ENCODE results near the gene BCAR1.

BCAR1 gene

DNA sequence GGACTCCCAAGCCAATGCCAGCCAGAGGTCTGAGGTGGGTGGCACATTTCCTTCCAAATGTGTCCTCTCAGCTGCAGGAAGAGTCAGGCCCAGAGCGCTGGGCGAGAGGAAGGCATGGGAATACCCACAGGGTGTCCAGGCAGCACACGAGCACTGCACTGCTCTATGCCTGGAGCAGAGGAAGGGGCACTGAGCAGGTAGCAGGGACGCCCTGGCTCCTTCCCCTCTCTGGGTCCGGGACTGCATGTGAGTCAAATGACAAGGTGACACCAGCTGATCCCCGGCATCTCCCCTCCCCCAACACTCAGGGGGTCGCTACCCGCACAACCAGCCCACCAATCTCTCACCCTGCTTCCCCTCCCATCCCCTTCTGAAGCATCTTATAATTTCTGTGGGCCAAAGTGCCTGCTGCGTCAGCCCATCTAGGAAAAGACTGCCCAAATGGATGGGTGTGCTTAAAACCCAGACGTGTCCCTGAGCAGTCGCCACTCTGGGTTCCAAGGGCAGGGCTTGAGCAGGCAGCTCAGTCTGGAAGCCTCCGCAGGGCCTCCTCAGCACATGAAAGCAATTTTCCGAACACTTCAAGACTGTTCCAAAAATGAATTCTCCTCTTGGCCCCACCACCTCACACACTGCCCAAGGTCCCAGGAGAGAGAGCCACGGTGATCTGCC lies 12.0 kb upstream of the BCAR1 start:
- TF ChIP-seq CTCF (IDR thresholded peaks at IDR 0.05; ENCODE audit: low read depth, low read length), result no peak
- DNase-seq (ENCODE audit: extremely low read depth, low read depth), result no peak

GRCh38 chr16:75262800-75263127 lies 11.3 kb upstream of the BCAR1 start:
- no peak for DNase-seq (ENCODE audit: extremely low read depth, low read depth)
- TF ChIP-seq CTCF (IDR thresholded peaks at IDR 0.05; ENCODE audit: low read depth, low read length), result no peak

DNA sequence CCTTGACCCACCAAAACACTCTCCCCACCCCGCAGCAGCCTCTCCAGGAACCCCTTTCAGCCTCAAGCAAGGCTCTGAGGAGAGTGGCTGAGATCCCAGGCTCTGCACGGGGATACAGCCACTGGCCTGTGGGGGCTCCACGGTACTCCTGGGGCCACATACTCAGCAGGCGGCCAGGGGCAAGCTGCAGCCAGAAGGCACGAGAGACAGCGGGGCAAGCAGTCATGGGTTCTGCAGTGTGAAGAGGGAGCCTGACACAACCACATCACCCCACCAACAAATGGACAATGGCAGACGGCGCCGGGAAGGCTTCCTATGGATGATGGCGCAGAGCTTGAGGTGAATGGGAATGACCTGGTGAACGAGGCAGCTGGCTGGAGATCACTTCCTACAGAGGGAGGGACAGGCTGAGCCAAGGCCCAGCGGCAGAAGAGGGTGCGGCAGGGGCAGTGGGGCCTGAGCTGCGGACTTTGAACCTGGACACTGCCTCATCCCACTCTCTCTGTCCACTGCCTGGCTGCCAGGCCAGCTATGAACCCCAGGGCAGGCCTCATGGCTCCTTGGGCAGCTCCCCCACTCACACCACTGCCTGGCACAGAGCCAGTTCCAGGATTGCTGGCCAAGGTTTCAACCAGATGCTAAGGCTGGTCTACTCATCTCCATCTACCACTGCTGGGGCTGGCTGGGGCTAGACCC lies 10.8 kb upstream of the BCAR1 start:
- DNase-seq (ENCODE audit: extremely low read depth, low read depth), result no peak
- TF ChIP-seq CTCF (IDR thresholded peaks at IDR 0.05; ENCODE audit: low read depth, low read length), result no peak

DNA sequence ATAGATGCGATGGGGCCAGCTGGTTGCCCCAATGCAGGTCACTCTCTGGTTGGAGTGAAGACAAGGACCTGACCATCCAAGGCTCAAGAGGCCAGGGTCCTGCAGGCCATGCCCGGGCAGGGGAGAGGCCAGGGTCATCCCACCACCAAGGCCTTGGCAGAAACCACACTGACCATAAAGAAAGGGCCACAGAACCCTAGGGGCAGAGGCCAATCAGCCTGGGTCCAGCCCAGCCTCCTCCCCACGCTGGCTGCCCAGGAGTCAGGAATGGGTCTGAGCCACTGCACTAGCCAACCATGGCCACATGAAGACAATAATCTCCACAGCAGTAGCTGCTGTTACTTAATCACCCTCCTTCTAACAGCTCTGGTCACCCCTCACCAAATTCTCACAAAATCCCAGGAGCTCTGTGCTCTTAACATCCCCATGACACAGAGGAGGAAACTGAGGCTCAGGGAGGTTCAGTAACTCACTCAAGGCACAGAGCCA lies 10.2 kb upstream of the BCAR1 start:
- TF ChIP-seq CTCF (IDR thresholded peaks at IDR 0.05; ENCODE audit: low read depth, low read length), result no peak
- DNase-seq (ENCODE audit: extremely low read depth, low read depth), result no peak

DNA sequence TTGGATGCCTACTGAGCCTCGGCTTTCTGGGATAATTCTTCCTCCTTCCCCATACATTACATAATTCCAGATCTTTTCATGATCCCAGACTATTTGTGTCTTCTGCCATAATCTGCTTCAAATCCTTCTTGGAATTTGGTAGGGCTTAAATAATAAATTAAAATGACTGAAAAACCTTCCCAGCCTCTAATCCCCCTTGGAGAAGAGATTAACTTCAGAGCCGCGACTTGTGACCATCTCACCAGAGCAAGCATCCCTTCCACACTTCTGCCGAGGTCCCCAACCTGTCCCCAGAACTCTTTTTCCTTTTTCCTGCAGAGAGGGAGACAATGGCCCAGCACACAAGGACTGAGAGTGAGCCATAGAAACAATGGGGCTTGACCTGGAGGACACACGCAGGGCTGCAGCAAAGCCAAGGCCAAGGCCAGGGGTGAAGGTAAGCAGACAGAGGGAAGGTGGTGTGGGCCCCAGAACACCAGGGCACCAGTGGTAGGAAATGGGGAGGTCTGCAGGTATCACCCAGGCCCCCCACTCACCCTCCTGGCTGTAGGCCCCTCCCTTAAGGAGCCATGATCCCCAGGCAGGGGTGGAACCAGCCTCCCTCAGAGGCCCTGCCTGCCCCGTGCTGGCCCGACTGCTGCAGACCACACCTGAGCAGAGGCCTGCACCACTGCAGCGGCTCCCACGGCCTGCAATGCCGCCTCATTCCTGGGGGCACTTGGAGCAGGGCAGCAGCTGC lies 9.6 kb upstream of the BCAR1 start:
- DNase-seq (ENCODE audit: extremely low read depth, low read depth), result no peak
- TF ChIP-seq CTCF (IDR thresholded peaks at IDR 0.05; ENCODE audit: low read depth, low read length), result no peak

- no peak for TF ChIP-seq CTCF (IDR thresholded peaks at IDR 0.05; ENCODE audit: low read depth, low read length)
- no peak for DNase-seq (ENCODE audit: extremely low read depth, low read depth)
Measured at GRCh38 chr16:75258807-75259141, 7.3 kb upstream of the BCAR1 start.

Measured in AG09319 (cell line).